ENCODE results near the gene MRPL21.

MRPL21 gene

DNA sequence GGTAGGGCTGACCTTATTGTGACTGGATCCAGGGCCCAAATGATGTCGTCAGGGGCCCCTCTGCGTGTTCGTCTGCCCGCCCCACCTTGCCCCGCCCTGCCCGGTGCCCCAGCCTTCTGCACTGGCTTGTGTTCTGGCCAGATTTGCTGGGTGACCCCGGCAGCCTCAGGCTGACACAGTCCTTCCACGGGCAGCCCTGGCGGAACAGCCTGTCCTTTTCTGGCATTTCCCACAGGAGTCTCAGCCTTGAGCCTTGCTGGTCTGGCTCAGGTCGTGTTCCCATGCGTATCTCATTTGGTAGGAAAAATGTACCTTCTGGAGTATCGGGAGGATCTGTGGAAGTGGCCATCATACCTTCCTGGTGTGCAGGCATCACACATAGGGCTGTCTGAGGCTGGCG, 31.0 kb upstream of the MRPL21 start:
- DNase-seq = no peak

DNA sequence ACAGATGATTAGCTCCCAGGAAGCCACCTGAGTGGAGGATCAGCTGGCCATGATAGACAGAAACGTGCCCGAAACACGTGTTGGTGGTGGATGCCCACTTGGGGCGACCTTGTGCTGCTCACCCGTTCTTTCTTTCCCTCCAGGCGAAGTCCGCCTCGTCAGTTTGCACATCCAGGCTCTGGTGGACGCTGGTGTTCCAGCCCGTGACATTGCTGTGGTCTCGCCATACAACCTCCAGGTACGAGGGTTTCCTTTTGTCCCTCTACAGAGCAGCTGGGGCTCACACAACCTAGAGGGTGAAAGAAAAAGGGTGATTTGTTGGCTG, 30.7 kb upstream of the MRPL21 start:
- DNase-seq = no peak

DNA sequence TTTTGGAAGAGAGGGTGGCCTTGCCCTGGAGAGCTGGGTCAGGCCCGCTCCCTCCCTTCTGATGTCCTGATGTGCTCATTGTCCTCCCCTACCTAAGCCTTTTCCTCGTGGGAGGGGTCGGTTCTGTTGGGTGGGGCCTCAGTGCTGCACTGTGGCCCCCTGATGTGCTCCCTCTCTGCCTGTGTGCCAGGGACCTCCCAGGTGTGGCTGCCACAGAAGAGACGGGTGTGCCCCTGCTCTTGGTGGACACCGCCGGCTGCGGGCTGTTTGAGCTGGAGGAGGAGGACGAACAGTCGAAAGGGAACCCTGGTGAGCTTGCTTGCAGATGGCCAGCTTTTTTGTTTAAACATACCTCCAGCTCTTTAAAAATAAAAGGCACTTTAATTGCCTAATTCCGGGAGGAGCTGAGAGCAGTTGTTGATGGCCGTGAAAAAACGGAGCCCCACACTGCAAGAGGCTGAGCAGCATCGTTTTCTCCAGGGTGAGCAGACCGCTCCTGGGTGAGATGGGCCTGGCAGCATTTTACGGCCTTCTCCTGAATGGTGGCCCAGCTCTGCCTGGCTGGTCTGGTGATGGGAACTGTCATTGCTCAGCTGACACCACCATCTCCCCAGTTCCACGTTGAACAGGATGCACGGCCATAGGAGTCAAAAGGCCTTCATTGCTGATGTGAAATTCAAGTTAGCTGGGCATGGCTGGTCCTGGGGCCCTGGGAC, 30.1 kb upstream of the MRPL21 start:
- DNase-seq = no peak

DNA sequence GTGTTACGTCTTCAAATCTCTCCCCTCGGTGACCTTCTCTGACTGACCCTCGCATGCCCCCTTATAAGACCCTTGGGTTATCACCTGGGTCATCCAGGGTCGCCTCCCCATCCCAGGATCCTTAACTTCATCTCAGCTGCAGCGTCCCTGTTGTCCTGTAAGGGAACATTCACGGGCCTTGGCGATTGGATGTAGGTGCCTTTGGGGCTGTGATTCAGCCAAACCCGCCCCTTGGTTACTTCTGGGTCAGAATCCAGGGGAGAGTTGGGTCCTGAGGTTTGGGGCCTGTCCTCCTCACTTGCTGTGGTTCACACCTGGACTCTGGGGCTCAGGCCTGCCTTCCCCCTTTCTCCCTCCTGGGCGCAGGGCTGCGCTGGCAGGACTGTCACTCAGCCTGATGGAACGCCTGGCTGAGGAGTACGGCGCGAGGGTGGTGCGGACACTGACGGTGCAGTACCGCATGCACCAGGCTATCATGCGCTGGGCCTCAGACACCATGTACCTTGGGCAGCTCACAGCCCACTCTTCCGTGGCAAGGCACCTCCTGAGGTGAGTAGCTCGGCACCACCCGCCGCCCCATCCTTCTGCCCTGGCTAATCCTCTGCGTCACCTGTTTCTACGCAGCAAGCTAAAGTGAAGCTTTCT, 29.4 kb upstream of the MRPL21 start:
- no peak for DNase-seq

DNA sequence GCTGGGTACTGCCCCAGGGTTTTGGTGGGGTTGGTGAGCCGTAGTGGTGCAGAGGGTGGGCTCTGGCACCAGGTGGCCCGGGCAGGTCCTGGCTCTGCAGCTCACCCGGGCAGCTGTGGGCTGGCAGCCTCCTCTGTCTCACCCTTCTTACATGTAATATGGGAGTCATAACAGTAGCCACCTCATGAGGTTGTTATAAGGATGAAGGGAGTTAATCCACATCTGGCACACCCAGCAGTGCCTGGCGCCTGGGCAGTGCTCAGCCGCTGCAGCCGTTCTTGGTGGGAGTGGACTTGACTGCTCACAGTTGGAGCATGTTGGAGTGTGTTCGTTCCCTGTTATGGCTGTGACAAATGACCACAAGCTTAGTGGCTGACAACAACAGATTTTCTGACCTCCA, 28.7 kb upstream of the MRPL21 start:
- DNase-seq = no peak

DNA sequence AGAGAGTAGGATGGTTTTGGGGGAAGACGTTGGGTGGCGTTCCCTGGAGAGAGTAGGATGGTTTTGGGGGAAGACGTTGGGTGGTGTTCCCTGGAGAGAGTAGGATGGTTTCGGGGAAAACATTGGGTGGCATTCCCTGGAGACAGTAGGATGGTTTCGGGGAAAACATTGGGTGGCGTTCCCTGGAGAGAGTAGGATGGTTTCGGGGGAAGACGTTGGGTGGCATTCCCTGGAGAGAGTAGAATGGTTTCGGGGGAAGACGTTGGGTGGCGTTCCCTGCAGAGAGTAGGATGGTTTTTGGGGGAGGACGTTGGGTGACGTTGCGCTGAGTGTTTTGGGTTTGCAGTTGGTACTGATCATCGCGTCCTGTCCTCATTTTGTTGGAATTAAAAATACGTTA, 28.3 kb upstream of the MRPL21 start:
- DNase-seq = no peak

DNA sequence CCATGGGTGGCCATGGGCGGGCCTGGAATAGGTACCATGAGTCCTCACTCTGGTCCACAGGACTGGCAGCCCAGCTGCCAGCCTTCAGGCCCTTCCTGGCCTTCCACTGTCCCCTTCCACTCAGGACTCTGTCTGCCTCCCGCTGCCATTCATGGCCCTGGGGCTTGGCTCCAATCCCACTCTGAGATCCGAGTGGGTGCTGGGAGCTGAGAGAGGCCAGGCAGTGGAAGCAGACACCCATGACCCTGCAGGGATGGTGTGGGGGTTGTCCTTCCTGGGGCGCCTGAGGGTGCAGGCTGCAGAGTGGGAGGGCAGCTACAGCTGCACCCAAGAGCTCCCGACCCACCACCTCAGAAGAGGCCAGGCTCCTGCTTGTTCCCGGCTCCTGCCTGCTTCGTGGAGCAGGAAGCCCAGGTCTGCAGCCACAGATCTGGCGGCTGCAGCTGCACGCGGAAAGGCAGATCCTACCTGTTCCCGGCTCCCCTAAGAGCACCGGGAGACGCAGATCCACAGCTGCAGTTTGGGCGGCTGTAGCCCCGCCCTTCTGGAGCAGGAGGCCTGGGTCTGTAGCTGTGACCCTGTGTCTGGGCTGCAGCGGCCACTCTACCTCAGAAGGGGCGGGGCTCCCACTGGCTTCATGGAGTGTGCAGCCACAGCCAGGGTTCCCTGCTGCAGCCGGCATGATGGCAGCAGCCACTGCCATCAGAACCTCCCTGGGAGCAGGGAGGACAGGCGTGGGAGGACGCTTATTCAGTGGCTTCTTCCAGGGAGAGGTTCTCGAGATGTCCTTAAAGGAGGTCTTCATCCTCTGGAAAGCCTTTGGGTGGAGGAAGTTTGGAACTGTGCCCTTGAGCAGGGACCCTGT, 27.6 kb upstream of the MRPL21 start:
- DNase-seq = no peak

DNA sequence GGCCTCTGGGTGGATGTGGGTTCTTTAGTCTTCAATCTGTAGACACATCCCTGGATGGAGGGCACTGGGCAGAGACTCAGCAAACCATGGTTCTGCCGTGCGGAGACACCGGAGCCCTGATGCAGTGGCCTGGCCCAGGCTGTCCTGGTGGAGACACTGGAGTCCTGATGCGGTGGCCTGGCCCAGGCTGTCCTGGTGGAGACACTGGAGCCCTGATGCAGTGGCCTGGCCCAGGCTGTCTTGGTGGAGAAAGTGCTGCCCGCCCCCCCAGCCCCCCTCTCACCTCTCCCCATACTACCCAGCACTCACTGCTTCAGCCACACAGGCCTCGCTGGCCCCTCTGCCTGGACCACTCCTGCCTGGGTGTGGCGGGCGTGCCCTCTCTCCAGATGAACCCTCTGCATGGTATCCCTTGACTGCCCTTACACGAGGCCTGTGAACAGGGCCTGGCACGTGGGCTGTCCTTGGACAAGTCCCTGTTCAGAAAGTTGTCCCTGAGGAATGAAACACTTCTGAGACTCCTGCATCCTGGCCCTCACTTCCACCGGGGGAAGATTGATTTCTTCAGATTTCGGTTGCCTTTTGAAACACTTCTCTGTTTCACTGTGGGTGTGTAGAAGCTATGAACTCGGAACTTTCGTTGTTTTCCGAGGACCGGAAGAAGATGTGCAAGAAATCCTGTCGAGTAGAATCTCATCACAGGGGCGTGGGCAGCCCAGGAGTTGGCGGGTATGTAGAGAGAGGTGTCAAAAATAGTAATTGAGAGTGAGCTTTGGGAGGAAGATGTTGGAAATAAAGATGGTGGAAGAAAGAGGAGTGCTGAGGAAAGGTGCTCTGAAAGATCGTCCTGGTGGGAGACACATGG, 26.3 kb upstream of the MRPL21 start:
- DNase-seq = no peak

DNA sequence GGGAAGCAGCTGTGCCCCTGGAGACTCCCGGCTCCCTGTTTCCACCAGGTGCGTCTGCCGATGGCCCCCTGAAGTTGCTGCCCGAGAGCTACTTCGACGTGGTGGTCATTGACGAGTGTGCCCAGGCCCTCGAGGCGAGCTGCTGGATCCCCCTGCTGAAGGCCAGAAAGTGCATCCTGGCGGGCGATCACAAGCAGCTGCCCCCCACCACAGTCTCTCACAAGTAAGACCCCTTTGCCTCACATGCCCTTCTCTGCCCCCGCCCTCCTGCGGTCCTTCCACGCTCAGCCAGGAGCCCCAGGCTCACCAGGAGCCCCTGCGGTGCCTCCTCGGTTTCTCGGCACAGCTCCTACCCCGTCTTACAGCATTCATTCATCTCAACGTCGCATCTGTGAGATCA, 25.5 kb upstream of the MRPL21 start:
- DNase-seq = no peak

DNA sequence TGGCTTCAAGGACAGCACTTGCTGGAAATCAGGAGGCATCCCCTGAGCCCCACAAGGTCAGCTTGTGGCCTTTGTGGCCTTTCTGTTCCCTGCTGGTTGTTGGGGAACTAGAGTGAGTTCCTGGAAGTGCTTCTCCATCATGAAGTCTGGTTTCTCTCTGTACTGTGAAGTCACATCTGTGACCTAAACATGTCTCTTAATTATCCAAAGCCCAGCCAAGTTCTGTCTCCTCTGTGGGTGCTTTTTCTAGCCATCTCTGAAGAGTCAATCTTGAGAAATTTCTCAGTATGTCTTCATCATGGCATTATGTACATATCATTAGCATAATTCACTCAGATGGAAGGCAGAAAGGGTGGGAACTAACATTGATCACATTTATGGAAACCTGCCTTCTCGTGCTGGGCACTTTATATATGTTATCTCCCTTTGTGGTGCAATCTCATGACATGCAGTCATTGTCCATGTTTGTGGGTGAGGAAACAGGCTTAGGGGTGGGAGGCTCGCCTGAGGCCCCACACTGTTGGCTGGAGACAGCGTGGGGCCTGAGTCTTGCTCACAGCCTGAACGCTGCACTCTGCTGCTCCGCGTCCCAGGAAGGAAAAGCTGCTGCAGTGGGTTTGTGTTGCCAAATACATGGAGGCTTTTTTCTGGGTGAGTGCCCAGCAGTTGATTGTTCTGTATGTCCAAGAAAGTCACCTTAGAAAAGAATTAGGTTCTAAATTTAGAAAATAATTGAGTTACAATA, 24.7 kb upstream of the MRPL21 start:
- no peak for DNase-seq

DNA sequence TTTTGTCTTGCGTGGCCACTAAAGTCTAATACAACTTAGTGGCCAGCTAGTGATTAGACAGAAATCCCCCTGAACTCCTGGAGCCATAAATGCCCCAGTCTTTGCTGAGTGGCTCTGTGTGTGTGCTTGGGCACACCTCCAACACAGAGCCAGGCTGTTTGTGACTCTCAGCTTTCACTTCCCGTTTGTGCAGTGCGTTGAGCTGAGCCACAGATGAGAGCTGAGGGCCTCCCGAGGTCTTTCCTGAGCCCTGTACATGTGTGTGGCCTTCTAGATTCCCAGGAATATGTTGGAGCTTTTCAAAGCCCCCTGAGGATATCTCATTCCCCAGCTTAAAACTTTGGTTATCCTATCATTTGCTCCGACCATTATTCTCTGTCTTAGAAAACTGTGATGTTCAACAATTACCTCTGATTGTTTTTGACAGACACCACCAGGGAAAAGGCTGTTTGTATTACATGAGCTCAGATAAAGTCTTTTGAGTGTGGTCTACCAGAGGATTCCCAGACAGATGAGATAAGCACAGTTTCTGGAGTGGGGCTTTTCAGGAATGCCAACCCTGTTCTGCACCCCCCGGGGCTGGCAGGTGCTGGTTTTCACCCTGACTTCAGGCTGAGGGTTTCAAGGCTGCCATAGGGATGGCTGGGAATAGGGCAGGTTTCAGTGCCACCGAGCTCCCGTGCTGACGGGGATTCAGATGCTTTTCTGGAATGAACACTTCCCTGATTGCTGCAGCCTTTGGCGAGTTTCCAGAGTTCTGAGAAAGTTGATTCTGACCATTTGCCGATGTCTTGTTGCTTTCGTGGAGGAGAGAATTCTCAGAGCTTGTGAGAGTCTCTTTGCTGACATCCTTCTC, 23.9 kb upstream of the MRPL21 start:
- no peak for DNase-seq

DNA sequence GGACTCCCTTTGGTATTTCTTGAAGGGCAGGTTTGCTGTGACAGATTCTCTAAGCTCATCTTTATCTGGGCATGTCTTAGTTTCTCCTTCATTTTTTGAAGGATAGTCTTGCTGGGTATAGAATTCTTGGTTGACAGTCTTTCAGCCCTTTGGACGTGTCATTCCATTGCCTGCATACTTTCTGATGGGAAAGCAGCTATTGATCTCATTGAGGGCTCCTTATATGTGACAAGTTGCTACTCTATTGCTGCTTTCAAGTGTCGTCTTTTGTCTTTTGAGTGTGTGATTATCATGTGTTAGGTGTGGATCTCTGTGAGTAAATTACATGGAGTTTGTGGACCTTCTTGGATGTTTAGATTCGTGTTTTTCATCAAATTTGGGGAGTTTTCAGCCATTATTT, 22.0 kb upstream of the MRPL21 start:
- DNase-seq = no peak

DNA sequence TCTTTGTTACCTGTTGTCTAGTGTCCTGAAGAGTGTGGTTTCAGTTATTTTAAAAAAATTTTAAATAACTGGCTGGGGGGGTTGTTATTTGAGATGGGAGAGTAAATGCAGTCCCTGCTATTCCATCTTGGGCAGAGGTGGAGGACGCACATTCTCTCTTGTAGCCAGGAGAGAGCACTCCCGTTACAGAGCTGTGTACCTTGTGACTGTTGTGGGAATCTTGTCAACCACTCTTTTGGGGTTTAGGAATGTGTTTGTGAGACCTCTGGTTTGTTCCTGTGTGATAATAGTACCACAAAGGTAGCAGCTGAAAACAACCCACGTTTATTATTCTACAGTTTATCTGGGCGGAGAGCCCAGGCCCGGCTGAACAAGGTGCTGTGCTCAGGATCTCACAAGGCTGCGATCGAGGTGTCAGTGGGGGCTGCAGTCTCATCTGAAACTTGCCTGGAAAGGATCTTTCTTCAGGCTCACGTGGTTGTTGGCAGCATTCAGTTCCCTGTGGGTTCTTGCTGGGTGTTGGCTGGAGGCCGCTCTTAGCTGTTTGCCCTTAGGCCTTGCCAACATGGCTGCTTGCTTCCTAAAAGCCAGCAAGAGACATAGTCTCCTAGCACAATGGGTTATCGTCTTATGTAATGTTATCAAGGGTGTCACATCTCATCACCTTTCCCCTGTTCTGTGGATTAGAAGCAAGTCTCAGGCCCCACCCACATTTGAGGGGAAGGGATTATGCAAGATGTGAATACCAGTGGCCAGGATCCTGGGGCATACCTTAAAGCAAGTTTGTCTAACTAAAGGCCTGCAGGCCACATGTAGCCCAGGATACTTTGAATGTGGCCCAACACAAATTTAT, 20.7 kb upstream of the MRPL21 start:
- DNase-seq = no peak

DNA sequence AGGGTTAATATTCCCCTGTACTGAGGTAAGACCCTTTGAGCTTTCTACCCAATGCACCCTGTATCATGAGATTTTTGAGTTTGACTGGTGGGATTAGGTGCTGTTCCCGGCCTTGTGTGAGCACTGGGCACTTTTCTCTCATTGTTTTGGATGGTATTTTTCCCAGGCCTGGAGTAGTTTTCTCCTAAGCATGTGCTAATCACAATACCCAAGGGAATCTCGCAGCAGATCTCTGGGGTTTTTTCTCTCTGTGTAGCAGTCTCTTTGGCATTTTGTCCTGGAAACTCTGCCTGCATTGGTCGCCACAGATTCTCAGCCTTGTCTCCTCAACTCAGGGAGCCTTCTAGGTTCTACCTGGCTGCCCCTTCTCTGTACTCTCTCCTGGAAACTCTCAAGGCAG, 20.0 kb upstream of the MRPL21 start:
- no peak for DNase-seq

DNA sequence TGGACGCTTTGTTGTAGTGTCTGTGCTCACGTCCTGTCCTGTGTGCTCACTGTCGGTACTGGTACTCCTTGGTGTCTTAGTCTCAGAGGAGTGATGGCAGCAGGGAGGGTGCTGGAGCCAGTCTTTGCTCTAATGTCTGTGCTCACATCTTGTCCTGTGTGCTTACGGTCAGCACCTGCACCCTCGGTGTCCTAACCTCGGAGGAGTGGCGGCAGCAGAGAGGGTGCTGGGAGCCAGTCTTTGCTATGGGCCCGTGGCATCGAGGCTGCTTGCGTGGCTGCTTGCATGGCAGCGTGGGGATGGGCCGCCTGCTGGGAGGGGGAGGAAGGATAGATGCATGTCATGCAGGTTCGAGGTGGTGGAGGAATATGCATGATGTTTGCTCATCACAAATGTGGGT, 12.8 kb upstream of the MRPL21 start:
- no peak for DNase-seq

DNA sequence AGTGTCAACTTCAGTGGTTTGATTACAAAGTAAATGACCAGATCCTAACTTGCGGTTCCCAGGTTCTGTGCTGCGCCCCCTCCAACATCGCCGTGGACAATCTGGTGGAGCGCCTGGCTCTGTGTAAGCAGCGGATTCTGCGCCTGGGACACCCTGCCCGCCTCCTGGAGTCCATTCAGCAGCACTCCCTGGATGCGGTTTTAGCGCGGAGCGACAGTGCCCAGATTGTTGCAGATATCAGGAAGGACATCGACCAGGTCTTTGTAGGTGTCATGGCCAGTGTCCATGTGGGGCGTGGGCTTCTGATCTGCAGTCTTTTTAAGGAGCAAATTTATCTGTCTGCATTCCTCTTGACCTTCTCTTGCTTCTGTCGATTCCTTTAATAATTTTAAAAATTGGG, 11.1 kb upstream of the MRPL21 start:
- no peak for DNase-seq

DNA sequence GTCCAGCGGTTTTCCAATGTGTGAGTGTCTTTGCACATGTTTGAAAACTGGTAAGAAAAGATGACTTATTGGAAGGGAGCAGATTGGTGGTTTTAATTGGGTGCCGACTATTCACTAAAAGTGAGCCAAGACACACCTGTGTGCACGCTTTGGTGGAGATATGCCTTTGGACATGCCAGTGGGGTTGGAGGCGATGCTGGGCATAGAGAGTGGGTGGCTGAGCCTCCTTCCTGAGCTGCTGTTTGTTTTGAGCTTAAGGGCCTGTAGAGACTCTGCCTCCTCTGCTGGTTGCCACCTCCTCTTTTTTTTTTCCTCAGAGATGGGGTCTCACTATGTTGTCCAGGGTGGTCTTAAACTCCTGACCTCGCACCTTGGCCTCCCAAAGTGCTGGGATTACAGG, 9.6 kb upstream of the MRPL21 start:
- no peak for DNase-seq

DNA sequence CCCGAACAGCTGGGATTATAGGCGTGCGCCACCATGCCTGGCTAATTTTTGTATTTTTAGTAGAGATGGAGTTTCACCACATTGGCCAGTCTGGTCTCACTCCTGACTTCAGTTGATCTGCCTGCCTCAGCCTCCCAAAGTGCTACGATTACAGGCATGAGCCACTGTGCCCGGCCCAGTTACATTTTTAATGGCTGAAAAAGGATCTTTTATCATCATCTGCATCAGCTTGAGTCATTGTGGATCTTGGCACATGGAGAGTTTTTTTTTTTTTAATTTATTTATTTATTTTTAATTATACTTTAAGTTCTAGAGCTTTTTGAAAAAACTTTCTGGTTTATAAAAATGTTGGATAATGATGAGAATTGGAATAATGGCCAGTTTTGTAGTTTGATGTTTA, 8.6 kb upstream of the MRPL21 start:
- no peak for DNase-seq

DNA sequence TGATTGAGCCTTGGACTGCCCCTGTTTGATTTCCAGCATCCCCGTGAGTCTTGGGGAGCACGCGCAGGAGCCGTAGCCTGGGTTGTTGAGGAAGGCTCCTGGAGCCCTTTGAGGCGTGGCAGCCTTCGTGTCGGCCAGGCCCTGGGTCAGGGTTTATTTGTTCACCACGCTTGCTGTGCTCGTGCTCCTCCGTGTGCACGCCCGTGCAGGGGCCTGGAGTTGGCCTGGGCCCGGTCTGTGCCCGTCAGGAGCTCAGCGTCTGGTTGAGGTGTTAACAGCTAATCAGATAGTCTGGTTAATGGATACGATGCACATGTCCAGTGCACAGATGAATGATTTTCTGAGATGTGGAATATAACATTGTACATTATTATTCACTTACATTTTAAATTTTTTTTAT, 8.1 kb upstream of the MRPL21 start:
- no peak for DNase-seq

DNA sequence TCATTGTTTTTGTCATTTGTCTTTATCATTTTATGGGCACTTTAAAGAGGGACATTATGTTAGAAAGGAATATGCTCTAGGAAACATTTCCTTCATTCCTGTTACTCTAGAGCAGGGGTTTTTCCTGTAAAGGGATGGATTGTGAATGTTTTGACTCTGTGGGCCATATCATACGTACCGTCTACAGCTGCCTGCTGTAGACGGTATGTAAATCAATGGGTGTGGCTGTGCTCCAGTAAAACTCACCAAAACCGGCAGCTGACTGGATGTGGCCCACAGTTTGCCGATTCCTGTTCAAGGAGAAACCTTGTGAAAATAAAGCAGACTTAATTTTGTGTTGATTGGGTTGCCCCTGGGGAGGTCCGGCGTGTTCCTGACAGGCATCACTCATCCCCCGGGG, 7.3 kb upstream of the MRPL21 start:
- DNase-seq = no peak

DNA sequence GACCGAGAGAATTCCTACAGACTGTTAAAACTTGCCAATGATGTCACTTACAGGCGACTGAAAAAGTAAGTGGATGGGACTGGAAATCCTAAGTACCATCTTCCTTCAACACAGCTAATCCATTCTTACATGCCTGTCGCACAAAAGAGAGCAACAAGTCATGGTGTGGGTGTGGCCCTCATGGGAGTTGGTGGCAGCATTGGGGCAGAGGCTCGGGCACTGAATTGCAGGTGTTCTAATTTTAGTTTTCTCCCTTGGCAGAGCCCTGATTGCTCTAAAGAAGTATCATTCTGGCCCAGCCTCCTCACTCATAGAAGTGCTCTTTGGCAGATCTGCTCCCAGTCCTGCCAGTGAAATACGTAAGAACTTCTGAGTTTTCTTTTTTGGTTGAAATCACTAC, 4.6 kb upstream of the MRPL21 start:
- DNase-seq = no peak
